Head of caudate nucleus (tissue), 42 donors: Measurements from ENCODE around the gene SHROOM1.
A peak's percentile ranks its signal among the peaks of the same experiment; 100 is the strongest.
"Not testable (repeated sequence)": the region's sequence is repeated elsewhere in the genome, so short reads cannot be mapped to it uniquely, and the experiment has no call there.

ENCODE experiments used
- DNase-seq, 42 donors: peaks; one replicate each; pipeline versions ENCODE4 v3.0.0 to v3.0.0-alpha.2; 2020 to 2021; ENCODE audit warnings: mixed read lengths in 7 of 42
- intact Hi-C: fragments of 100-400 bp; cut with DNase I; formaldehyde crosslinking; loops from one replicate; pipeline ENCODE4 v1.15.0; 2022

The SHROOM1 gene

DNA sequence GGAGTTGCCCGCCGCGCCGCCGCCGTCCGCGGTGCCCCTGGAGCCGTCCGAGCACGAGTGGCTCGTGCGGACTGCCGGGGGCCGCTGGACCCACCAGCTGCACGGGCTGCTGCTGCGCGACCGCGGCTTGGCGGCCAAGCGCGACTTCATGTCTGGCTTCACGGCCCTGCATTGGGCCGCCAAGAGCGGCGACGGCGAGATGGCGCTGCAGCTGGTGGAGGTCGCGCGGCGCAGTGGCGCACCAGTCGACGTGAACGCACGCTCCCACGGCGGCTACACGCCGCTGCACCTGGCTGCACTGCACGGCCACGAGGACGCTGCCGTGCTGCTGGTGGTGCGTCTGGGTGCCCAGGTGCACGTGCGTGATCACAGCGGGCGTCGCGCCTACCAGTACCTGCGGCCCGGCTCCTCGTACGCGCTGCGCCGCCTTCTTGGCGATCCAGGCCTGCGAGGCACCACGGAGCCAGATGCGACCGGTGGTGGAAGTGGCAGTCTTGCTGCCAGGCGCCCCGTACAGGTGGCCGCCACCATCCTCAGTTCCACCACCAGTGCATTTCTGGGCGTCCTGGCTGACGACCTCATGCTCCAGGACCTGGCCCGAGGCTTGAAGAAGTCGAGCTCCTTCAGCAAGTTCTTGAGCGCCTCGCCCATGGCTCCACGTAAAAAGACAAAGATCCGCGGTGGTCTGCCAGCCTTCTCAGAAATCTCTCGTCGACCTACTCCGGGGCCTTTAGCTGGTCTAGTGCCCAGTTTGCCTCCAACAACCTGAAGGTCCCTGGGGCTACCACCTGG is 15.7 kb downstream of the SHROOM1 start:
- peak in 18 of 42 donors; percentile 24 to 73 (median 51) for DNase-seq
- intact Hi-C loops = loop anchor here (5.0 kb wide), 1 partner anchor 37 kb away; the partner anchor contains the start of gene SEPTIN8

GRCh38 chr5:132813599-132814502 is 16.6 kb downstream of the SHROOM1 start:
- peak in 41 of 42 donors; percentile 47 to 89 (median 77) for DNase-seq
- intact Hi-C loops = loop anchor here (5.0 kb wide), 1 partner anchor 37 kb away; the partner anchor contains the start of gene SEPTIN8

DNA sequence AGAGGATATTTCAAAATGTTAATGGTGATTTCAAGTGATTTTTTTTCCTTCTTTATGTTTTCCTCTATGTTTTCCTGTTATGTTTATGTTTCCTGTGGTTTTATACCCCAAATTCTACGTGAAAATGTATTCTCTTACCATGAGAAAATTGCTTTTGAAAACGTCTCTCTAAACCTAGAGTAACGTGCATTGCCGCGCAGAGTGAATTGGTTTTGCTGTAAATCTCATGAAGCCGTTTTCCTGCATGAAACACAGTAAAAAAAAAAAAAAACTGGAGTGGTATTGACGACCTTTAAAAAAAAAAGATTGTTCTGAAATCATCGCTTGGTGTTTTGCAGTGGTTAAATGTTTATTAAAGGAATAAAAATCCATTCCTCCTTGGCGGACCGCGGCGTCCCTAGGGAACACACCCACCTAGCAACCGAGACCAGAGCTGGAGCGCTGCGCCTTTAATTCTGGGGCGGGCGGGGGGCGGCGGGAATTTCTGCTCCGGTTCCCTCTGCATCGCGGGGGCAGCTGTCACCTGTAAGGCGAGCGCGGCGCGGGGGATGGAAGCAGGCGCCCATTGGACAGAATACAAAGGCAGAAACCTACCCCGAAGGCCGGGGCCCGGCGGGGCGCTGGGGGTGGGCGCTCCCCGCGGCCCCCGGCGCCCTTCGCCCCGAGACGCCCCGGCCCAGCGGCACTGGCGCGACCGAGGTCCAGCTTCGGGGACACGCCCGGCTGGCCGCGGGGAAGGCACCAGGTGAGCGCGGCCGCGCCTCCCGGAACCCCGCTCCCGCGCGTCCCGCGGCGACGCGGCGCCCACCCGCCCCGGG is 17.5 kb downstream of the SHROOM1 start, which contains the start of gene SOWAHA:
SOWAHA (plus strand) TSS at position 522 of the 818 bp plus-strand sequence. CDS start 320 bp downstream, outside the sequence.
- DNase-seq = peak; percentile 66 to 95 (median 87)
- intact Hi-C loops = loop anchor here (5.0 kb wide), 1 partner anchor 36 kb away; the partner anchor contains the start of gene SEPTIN8

DNA sequence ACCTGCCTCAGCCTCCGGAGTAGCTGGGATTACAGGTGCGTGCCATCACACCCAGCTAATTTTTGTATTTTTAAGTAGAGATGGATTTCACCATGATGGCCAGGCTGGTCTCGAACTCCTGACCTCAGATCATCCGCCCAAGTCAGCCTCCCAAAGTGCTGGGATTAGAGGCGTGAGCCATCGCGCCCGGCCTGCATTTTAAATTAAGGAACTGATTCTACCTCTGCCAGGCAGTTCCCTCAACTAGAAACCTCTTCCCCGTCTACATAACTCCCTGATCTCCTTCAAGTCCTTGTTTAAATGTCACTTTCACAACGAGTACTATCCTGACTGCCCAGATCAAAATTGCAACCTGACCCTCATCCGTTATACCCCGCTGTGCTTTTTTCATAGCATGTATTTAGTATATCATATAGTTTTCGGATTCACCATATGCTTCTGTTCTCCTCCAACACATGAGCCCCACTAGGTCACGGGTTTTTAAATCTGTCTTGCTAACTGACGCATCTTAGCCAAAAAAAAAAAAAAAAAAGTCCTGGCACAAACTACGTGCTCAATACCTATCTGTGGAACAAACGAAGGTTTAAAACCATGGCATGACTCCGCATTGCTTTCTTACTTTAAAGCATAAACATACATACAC is 18.2 kb downstream of the SHROOM1 start:
- peak in 1 of 42 donors; percentile 21 for DNase-seq
- intact Hi-C loops = loop anchor here (5.0 kb wide), 1 partner anchor 35 kb away; the partner anchor contains the start of gene SEPTIN8

- intact Hi-C loops = loop anchor here (5.0 kb wide), 1 partner anchor 33 kb away; the partner anchor contains the start of gene SEPTIN8
- no peak for DNase-seq
These were observed 19.8 kb downstream of the SHROOM1 start for GRCh38 chr5:132810605-132811004.

- DNase-seq = no peak
- intact Hi-C loops = no loop called here
These were observed 21.6 kb downstream of the SHROOM1 start for GRCh38 chr5:132808866-132809265.

DNA sequence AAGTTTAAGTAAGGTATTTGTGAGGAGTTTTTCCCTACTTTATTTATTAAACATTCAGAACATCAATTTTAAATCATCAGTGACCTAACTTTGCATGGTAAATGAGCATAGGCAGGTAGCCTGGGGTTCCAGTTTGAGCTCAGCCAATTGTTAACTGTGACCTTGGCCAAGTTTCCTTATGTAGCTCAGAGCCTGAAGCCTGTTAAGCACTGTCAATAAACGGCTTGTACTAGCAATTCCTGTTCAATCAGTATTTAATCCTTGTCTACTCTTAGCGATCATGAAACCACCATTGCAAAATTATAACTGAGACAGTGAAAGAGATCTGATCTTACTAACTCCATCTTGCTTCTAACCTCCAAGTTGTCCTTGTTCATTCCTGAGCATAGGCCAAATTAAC is 22.0 kb downstream of the SHROOM1 start:
- DNase-seq = peak in 1 of 42 donors; percentile 7
- intact Hi-C loops = no loop called here

- intact Hi-C loops = no loop called here
- peak in 38 of 42 donors; percentile 50 to 87 (median 69) for DNase-seq
These were observed 23.1 kb downstream of the SHROOM1 start for GRCh38 chr5:132807163-132807838.

- intact Hi-C loops = not testable (repeated sequence)
- peak in 1 of 42 donors; percentile 15 for DNase-seq
These were observed 23.7 kb downstream of the SHROOM1 start for GRCh38 chr5:132806804-132807162.

- DNase-seq, intact Hi-C loops: not testable (repeated sequence)
These were observed 24.6 kb downstream of the SHROOM1 start for GRCh38 chr5:132805872-132806271.

DNA sequence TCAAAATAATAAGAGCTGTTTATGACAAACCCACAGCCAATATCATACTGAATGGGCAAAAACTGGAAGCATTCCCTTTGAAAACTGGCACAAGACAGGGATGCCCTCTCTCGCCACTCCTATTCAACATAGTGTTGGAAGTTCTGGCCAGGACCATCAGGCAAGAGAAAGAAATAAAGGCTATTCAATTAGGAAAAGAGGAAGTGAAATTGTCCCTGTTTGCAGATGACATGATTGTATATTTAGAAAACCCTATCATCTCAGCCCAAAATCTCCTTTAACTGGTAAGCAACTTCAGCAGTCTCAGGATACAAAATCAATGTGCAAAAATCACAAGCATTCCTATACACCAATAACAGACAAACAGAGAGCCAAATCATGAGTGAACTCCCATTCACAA is 26.2 kb downstream of the SHROOM1 start:
- intact Hi-C loops, DNase-seq: not testable (repeated sequence)

GRCh38 chr5:132802685-132803066 is 27.8 kb downstream of the SHROOM1 start:
- DNase-seq, intact Hi-C loops: not testable (repeated sequence)

- intact Hi-C loops = no loop called here
- peak in 3 of 42 donors; percentile 20 to 42 (median 27) for DNase-seq
These were observed 28.3 kb downstream of the SHROOM1 start for GRCh38 chr5:132802044-132802684.

GRCh38 chr5:132800545-132800944 is 29.9 kb downstream of the SHROOM1 start:
- intact Hi-C loops = no loop called here
- DNase-seq = peak in 26 of 42 donors; percentile 35 to 86 (median 62)

GRCh38 chr5:132799392-132799791 is 31.1 kb downstream of the SHROOM1 start:
- intact Hi-C loops = no loop called here
- no peak for DNase-seq

DNA sequence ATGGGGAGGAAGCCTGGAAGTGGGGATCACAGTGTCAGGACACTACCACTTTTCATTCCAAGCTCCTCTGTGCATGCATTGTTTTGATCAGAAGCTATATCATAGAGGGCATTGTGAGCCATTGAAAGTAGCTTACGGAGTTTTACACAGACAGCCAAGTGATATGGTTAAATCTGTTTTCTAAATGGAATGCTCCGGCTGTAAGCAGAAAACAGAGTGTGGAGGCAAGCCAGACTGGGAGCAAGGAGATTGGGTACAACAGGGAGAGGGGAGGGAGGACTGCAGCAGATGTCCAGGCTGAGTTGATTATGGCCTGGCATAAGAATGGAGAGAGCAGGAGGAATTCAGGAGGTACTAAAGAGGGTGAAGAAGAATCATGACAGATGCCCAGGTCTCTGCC is 32.8 kb downstream of the SHROOM1 start:
- intact Hi-C loops = no loop called here
- DNase-seq = peak in 28 of 42 donors; percentile 49 to 88 (median 73)

DNA sequence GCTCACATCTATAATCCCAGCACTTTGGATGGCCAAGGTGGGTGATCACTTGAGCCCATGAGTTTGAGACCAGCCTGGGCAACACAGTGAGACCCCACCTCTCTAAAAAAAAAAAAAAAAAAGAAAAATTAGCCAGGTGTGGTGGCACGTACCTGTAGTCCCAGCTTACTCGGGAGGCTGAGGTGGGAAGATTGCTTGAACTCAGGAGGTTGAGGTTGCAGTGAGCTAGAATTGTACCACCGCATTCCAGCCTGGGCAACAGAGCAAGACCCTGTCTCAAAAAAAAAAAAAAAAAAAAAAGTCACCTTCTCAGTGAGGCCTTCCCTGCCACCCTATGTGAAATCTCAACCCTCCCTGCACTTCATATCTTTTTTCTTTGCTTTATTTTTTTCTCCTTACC is 39.4 kb downstream of the SHROOM1 start:
- intact Hi-C loops = no loop called here
- peak in 1 of 42 donors; percentile 13 for DNase-seq
